WTC11 (cell line): ENCODE measurements around the gene FHAD1. TPM values are rescaled to one million over a fixed set of nuclear protein-coding genes. Genes with fewer than 3 reads are reported as not detected.

Source experiments
- ATAC-seq: fragments of 200-7000 bp; cut with Tn5 transposase; 2 replicates; pipeline ENCODE4 v1.10.0; 2021; ENCODE audit warnings: mild to moderate bottlenecking, moderate library complexity
- CTCF ChIA-PET: fragments of 300-600 bp; sonication (Branson Sonifier 250); formaldehyde crosslinking; loops from one replicate; lab custom pipeline; 2021; ENCODE audit warnings: antibody characterized with exemption; lab: Charles Lee
- POLR2A ChIA-PET: fragments of 350-600 bp; sonication (Branson Sonifier 250); formaldehyde crosslinking; loops from one replicate; lab custom pipeline; 2021; ENCODE audit warnings: antibody characterized with exemption; lab: Charles Lee
- DNase-seq: peaks from one replicate; pipeline ENCODE4 v3.0.0; 2021; ENCODE audit warnings: low spot score
- H3K27ac Mint-ChIP-seq: 2 replicates; pipeline ENCODE4 v1.8.0; 2021; ENCODE audit warnings: mixed read lengths
- H3K27me3 Mint-ChIP-seq: 2 replicates; pipeline ENCODE4 v1.8.0; 2021; ENCODE audit warnings: low read depth, mild to moderate bottlenecking, moderate library complexity, mixed read lengths
- H3K36me3 Mint-ChIP-seq: 2 replicates; pipeline ENCODE4 v1.8.0; 2021; ENCODE audit warnings: mixed read lengths
- H3K4me1 Mint-ChIP-seq: 2 replicates; pipeline ENCODE4 v1.8.0; 2022; ENCODE audit warnings: mixed read lengths
- H3K4me3 Mint-ChIP-seq: 2 replicates; pipeline ENCODE4 v1.8.0; 2021; ENCODE audit warnings: mild to moderate bottlenecking, moderate library complexity, mixed read lengths
- H3K9me3 Mint-ChIP-seq: 2 replicates; pipeline ENCODE4 v1.8.0; 2021; ENCODE audit warnings: mixed read lengths
- CBFB ChIP-seq: sonication (generic); formaldehyde crosslinking; IDR thresholded peaks from 2 replicates; pipeline ENCODE4 v1.8.1; 2022; ENCODE audit warnings: mild to moderate bottlenecking, low read depth, missing genetic modification reagents
- CREM ChIP-seq: sonication (generic); formaldehyde crosslinking; IDR thresholded peaks from 2 replicates; pipeline ENCODE4 v1.8.1; 2022; ENCODE audit warnings: mild to moderate bottlenecking, missing genetic modification reagents, moderate library complexity
- EMX1 ChIP-seq: fragments of 250-450 bp; sonication (Bioruptor Pico); IDR thresholded peaks from 2 replicates; pipeline ENCODE4 v1.8.0; 2021; ENCODE audit warnings: mild to moderate bottlenecking
- GABPB1 ChIP-seq: sonication (generic); formaldehyde crosslinking; IDR thresholded peaks from 2 replicates; pipeline ENCODE4 v1.8.1; 2023; ENCODE audit warnings: mild to moderate bottlenecking, missing genetic modification reagents
- GTF2I ChIP-seq: fragments of 250-450 bp; sonication (Bioruptor Pico); conservative IDR thresholded peaks from 2 replicates; pipeline ENCODE4 v1.4.0; 2021; ENCODE audit warnings: mild to moderate bottlenecking
- JUN ChIP-seq: sonication (generic); formaldehyde crosslinking; IDR thresholded peaks from 2 replicates; pipeline ENCODE4 v1.8.0; 2023; ENCODE audit warnings: mild to moderate bottlenecking, missing genetic modification reagents
- NFE2L1 ChIP-seq: sonication (generic); formaldehyde crosslinking; IDR thresholded peaks from 2 replicates; pipeline ENCODE4 v1.8.1; 2023; ENCODE audit warnings: missing genetic modification reagents
- OVOL2 ChIP-seq: fragments of 250-450 bp; sonication (Bioruptor Pico); IDR thresholded peaks from 2 replicates; pipeline ENCODE4 v1.9.0; 2021; ENCODE audit warnings: mild to moderate bottlenecking, borderline replicate concordance
- SMAD3 ChIP-seq: sonication (generic); formaldehyde crosslinking; IDR thresholded peaks from 2 replicates; pipeline ENCODE4 v1.8.0; 2022; ENCODE audit warnings: missing genetic modification reagents, mild to moderate bottlenecking, borderline replicate concordance
- SOX15 ChIP-seq: fragments of 250-450 bp; sonication (Bioruptor Pico); IDR thresholded peaks from 2 replicates; pipeline ENCODE4 v1.9.0; 2021; ENCODE audit warnings: mild to moderate bottlenecking
- TCF7 ChIP-seq: sonication (generic); formaldehyde crosslinking; IDR thresholded peaks from 2 replicates; pipeline ENCODE4 v1.8.0; 2022; ENCODE audit warnings: mild to moderate bottlenecking, low read depth, missing genetic modification reagents, moderate library complexity
- ZNF121 ChIP-seq: sonication (generic); formaldehyde crosslinking; IDR thresholded peaks from 2 replicates; pipeline ENCODE4 v1.8.0; 2023; ENCODE audit warnings: missing genetic modification reagents
- ZNF232 ChIP-seq: sonication (generic); formaldehyde crosslinking; IDR thresholded peaks from 2 replicates; pipeline ENCODE4 v1.8.0; 2022; ENCODE audit warnings: mild to moderate bottlenecking, missing genetic modification reagents
- ZNF263 ChIP-seq: sonication (generic); formaldehyde crosslinking; IDR thresholded peaks from 2 replicates; pipeline ENCODE4 v1.8.1; 2022; ENCODE audit warnings: low read depth, mild to moderate bottlenecking, moderate library complexity, missing genetic modification reagents
- ZNF317 ChIP-seq: sonication (generic); formaldehyde crosslinking; IDR thresholded peaks from 2 replicates; pipeline ENCODE4 v1.8.1; 2023; ENCODE audit warnings: low read depth, mild to moderate bottlenecking, moderate library complexity, missing genetic modification reagents, borderline replicate concordance
- ZNF416 ChIP-seq: fragments of 250-450 bp; sonication (Bioruptor Pico); IDR thresholded peaks from 2 replicates; pipeline ENCODE4 v1.9.0; 2021; ENCODE audit warnings: mild to moderate bottlenecking, inconsistent platforms
- ZNF671 ChIP-seq: fragments of 250-450 bp; sonication (Bioruptor Pico); IDR thresholded peaks from 2 replicates; pipeline ENCODE4 v1.8.0; 2021; ENCODE audit warnings: mild to moderate bottlenecking
- total RNA-seq: library from RNA; stranded (reverse); gene quantifications from 3 replicates; pipeline ENCODE4 v1.2.3, GENCODE V29; 2021
- TF ChIP-seq, protein P1 (sequence below): sonication (generic); formaldehyde crosslinking; IDR thresholded peaks from 2 replicates; pipeline ENCODE4 v1.8.1; 2022; ENCODE audit warnings: missing genetic modification reagents, borderline replicate concordance
- TF ChIP-seq, protein P2 (sequence below): sonication (generic); formaldehyde crosslinking; IDR thresholded peaks from 2 replicates; pipeline ENCODE4 v1.8.0; 2022; ENCODE audit warnings: mild to moderate bottlenecking, missing genetic modification reagents
- TF ChIP-seq, protein P3 (sequence below): fragments of 250-450 bp; sonication (Bioruptor Pico); IDR thresholded peaks from 2 replicates; pipeline ENCODE4 v1.9.0; 2021; ENCODE audit warnings: mild to moderate bottlenecking
- TF ChIP-seq, protein P4 (sequence below): sonication (generic); formaldehyde crosslinking; IDR thresholded peaks from 2 replicates; pipeline ENCODE4 v1.8.0; 2022; ENCODE audit warnings: mild to moderate bottlenecking, missing genetic modification reagents

Gene FHAD1
- total RNA-seq, 1 experiment from 2014 or later = 3.0 TPM

DNA sequence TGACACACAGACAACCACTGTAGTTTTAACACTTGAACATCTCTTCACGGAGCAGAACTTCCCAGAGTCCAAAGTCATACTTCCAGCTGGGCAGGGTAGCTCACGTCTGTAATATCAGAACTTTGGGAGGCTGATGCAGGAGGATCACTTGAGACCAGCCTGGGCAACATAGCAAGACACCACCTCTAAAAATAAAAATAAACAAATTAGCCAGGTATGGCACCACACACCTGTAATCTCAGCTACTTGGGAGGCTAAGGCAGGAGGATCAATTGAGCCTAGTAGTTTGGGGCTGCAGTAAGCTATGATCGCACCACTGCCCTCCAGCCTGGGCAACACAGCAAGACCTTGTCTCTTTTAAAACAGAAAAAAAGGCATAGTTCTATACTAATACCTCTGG, 138.4 kb downstream of the FHAD1 start:
- H3K36me3 Mint-ChIP-seq = no peaks in the 10 kb centered on the region
- ATAC-seq = no peak

DNA sequence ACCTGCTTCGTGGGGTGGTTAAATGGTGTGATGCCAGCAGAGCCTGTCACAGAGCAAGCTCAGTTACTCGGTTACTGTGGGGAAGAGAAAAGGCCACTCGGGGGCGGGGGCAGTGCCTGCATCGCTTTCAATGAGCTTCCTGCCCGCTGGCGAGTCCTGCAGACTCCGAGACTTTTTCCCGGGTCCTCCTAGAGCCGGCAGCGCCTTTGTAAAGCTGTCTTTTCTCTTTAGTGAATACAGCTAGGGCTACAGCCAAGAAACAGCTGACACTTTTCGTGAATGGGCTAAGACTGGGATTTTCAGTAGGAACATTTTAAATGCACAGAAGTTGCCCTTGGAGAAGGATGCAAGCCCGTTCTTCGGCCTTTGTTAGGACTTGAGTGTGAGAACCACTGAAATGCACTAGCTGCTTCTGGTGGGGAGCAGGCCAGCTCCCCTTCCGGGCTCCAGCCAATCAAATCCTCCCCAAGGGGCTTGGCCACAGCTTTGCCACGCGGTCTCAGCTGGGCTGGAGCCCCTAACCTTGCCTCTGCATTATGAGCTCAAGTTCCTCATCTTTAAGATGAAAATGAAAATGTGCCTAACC, 139.2 kb downstream of the FHAD1 start:
- no peaks in the 10 kb centered on the region for H3K36me3 Mint-ChIP-seq
- H3K4me1 Mint-ChIP-seq = peaks cover 64% of the 10 kb centered on the region
- ChIA-PET CTCF (interaction anchor here (0.9 to 3.4 kb wide), 4 partner anchors 13 to 66 kb away, joined by 3 to 26 read pairs (median 5); no protein-coding TSS in a partner anchor), POLR2A (no interaction called here)
- no peak overlapping the region for H3K4me3 Mint-ChIP-seq
- ATAC-seq = peak; percentile 6; the same call in 1 of the 2 replicates
- TF ChIP-seq, protein P1, sequence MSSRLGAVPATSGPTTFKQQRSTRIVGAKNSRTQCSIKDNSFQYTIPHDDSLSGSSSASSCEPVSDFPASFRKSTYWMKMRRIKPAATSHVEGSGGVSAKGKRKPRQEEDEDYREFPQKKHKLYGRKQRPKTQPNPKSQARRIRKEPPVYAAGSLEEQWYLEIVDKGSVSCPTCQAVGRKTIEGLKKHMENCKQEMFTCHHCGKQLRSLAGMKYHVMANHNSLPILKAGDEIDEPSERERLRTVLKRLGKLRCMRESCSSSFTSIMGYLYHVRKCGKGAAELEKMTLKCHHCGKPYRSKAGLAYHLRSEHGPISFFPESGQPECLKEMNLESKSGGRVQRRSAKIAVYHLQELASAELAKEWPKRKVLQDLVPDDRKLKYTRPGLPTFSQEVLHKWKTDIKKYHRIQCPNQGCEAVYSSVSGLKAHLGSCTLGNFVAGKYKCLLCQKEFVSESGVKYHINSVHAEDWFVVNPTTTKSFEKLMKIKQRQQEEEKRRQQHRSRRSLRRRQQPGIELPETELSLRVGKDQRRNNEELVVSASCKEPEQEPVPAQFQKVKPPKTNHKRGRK (CRISPR knock-in tag) = no peak
- TF ChIP-seq, protein P2, sequence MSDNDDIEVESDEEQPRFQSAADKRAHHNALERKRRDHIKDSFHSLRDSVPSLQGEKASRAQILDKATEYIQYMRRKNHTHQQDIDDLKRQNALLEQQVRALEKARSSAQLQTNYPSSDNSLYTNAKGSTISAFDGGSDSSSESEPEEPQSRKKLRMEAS (CRISPR knock-in tag) = peak; percentile 28; the same call in 1 of the 2 replicates
- TF ChIP-seq SMAD3 (CRISPR knock-in tag) (no peak), TCF7 (no peak)
- no peak overlapping the region for H3K27ac Mint-ChIP-seq
- H3K27me3 Mint-ChIP-seq = peaks cover 81% of the 10 kb centered on the region
- no peak for DNase-seq
- no peaks in the 10 kb centered on the region for H3K9me3 Mint-ChIP-seq

More for the DNA sequence above, 138.4 kb downstream of the FHAD1 start:
- TF ChIP-seq GTF2I (CRISPR knock-in tag) (peak; percentile 55; the same call in 1 of the 2 replicates), JUN (CRISPR knock-in tag) (no peak), ZNF121 (CRISPR knock-in tag) (peak; percentile 91)
- peaks cover 87% of the 10 kb centered on the region for H3K27me3 Mint-ChIP-seq
- peak overlapping the region; percentile 65 for H3K4me3 Mint-ChIP-seq
- no peak overlapping the region for H3K27ac Mint-ChIP-seq
- no peaks in the 10 kb centered on the region for H3K9me3 Mint-ChIP-seq
- ChIA-PET CTCF (interaction anchor here (0.7 to 3.4 kb wide), 4 partner anchors 12 to 160 kb away, joined by 3 to 26 read pairs (median 6); no protein-coding TSS in a partner anchor), POLR2A (no interaction called here)
- H3K4me1 Mint-ChIP-seq = peaks cover 64% of the 10 kb centered on the region
- no peak for DNase-seq

DNA sequence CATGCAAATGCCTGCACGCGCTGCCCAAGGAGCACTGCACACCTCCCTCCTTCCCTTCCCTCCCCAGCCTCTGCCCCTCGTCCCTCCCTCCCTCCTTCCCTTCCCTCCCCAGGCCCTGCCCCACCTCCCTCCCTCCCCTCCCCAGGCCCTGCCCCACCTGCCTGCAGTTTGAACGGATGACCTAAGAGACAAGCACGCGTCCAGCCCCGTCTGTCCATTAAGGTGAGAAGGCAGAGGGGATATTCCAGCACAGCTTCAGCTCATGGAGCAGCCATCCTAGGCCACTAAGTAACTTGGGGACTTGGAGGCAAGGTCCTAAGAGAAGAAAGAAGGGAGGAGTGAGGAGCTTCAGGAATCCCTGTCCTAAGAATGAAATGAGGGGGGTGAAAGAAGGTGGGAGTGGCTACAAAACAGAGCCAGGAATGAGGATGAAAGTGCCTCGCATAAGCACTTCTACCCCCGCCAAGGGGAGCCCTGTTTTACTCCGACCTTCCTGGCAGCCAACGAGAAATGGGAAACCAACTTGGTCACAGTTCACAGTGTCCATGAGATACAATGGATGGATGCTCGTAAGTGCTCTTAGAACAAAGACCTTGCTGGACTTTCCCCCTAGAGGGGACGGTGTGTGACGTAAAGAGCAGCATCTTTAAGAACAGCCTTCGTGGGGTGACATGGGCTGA, 141.3 kb downstream of the FHAD1 start:
- no peak for ATAC-seq
- no peak for TF ChIP-seq EMX1 (CRISPR knock-in tag)
- no peak for TF ChIP-seq CREM (CRISPR knock-in tag)
- TF ChIP-seq SOX15 = no peak
- no peak for TF ChIP-seq CBFB (CRISPR knock-in tag)
- no peak for TF ChIP-seq ZNF317
- no peak for TF ChIP-seq ZNF232
- no peak for TF ChIP-seq TCF7
- TF ChIP-seq ZNF263 (CRISPR knock-in tag) = no peak
- TF ChIP-seq, protein P3, sequence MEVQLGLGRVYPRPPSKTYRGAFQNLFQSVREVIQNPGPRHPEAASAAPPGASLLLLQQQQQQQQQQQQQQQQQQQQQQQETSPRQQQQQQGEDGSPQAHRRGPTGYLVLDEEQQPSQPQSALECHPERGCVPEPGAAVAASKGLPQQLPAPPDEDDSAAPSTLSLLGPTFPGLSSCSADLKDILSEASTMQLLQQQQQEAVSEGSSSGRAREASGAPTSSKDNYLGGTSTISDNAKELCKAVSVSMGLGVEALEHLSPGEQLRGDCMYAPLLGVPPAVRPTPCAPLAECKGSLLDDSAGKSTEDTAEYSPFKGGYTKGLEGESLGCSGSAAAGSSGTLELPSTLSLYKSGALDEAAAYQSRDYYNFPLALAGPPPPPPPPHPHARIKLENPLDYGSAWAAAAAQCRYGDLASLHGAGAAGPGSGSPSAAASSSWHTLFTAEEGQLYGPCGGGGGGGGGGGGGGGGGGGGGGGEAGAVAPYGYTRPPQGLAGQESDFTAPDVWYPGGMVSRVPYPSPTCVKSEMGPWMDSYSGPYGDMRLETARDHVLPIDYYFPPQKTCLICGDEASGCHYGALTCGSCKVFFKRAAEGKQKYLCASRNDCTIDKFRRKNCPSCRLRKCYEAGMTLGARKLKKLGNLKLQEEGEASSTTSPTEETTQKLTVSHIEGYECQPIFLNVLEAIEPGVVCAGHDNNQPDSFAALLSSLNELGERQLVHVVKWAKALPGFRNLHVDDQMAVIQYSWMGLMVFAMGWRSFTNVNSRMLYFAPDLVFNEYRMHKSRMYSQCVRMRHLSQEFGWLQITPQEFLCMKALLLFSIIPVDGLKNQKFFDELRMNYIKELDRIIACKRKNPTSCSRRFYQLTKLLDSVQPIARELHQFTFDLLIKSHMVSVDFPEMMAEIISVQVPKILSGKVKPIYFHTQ (CRISPR knock-in tag) = no peak
- no peak for TF ChIP-seq OVOL2 (CRISPR knock-in tag)
- no peak for TF ChIP-seq NFE2L1 (CRISPR knock-in tag)
- no peak for TF ChIP-seq ZNF671 (CRISPR knock-in tag)
- TF ChIP-seq, protein P4, sequence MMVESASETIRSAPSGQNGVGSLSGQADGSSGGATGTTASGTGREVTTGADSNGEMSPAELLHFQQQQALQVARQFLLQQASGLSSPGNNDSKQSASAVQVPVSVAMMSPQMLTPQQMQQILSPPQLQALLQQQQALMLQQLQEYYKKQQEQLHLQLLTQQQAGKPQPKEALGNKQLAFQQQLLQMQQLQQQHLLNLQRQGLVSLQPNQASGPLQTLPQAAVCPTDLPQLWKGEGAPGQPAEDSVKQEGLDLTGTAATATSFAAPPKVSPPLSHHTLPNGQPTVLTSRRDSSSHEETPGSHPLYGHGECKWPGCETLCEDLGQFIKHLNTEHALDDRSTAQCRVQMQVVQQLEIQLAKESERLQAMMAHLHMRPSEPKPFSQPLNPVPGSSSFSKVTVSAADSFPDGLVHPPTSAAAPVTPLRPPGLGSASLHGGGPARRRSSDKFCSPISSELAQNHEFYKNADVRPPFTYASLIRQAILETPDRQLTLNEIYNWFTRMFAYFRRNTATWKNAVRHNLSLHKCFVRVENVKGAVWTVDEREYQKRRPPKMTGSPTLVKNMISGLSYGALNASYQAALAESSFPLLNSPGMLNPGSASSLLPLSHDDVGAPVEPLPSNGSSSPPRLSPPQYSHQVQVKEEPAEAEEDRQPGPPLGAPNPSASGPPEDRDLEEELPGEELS = no peak
- TF ChIP-seq, protein P1 (CRISPR knock-in tag) = no peak
- no peak for TF ChIP-seq ZNF416 (CRISPR knock-in tag)
- TF ChIP-seq GABPB1 (CRISPR knock-in tag) = no peak

More for the DNA sequence above, 141.3 kb downstream of the FHAD1 start:
- 0 out of 2 replicates have a peak overlapping the region, but pooled peaks have one; percentile 60 for H3K27ac Mint-ChIP-seq
- peaks cover 60% of the 10 kb centered on the region for H3K27me3 Mint-ChIP-seq
- CTCF ChIA-PET = interaction anchor here (0.6 kb wide), 1 partner anchor 9 kb away, joined by 3 read pairs; no protein-coding TSS in a partner anchor
- peaks cover 51% of the 10 kb centered on the region for H3K4me1 Mint-ChIP-seq
- no peaks in the 10 kb centered on the region for H3K9me3 Mint-ChIP-seq
- no peaks in the 10 kb centered on the region for H3K36me3 Mint-ChIP-seq
- peak overlapping the region; percentile 35; the same call in 1 of the 2 replicates for H3K4me3 Mint-ChIP-seq
- no peak for DNase-seq
- POLR2A ChIA-PET = no interaction called here
